Measurements from ENCODE around the gene GAL3ST1.

GRCh38 chr22:30542811-30543188, 31.7 kb downstream of the GAL3ST1 start:
- no peak for TF ChIP-seq CTCF (conservative IDR thresholded peaks at IDR 0.05; ENCODE audit: low read length)
- no peak for TF ChIP-seq EZH2phosphoT487 (IDR thresholded peaks at IDR 0.05; ENCODE audit: borderline replicate concordance)

Measured in Loucy (cell line).